HepG2 (cell line): Measurements from ENCODE around the gene SPAG9. TPM values are rescaled to one million over a fixed set of nuclear protein-coding genes. Genes with fewer than 3 reads are reported as not detected.

ENCODE experiments used
- CBX5 ChIP-seq: sonication (generic); formaldehyde crosslinking; IDR thresholded peaks from 2 replicates; pipeline ENCODE4 v1.4.0; 2020; ENCODE audit warnings: missing genetic modification reagents, borderline replicate concordance
- CCDC6 ChIP-seq: sonication (generic); formaldehyde crosslinking; IDR thresholded peaks from 2 replicates; pipeline ENCODE4 v1.8.1; 2022; ENCODE audit warnings: mild to moderate bottlenecking, missing genetic modification reagents, moderate library complexity
- DMAP1 ChIP-seq: IDR thresholded peaks from 2 replicates; pipeline ENCODE4 v1.6.1; 2016
- ERF ChIP-seq: IDR thresholded peaks from 2 replicates; pipeline ENCODE4 v1.6.1; 2018; ENCODE audit warnings: missing biosample characterization, missing genetic modification reagents
- GTF3A ChIP-seq: sonication (generic); formaldehyde crosslinking; conservative IDR thresholded peaks from 2 replicates; pipeline ENCODE4 v1.4.0; 2020; ENCODE audit warnings: mild to moderate bottlenecking, missing genetic modification reagents
- HIVEP1 ChIP-seq: sonication (generic); formaldehyde crosslinking; IDR thresholded peaks from 2 replicates; pipeline ENCODE4 v1.4.0; 2020; ENCODE audit warnings: mild to moderate bottlenecking, missing genetic modification reagents
- HOXA7 ChIP-seq: sonication (generic); formaldehyde crosslinking; IDR thresholded peaks from 2 replicates; pipeline ENCODE4 v1.8.1; 2022; ENCODE audit warnings: mild to moderate bottlenecking, missing genetic modification reagents, moderate library complexity
- MIXL1 ChIP-seq: IDR thresholded peaks from 2 replicates; pipeline ENCODE4 v1.6.1; 2016
- MXD4 ChIP-seq: IDR thresholded peaks from 2 replicates; pipeline ENCODE4 v1.6.1; 2016; ENCODE audit warnings: mild to moderate bottlenecking, missing biosample characterization, missing genetic modification reagents
- PHF5A ChIP-seq: IDR thresholded peaks from one replicate; pipeline ENCODE4 v1.6.1; 2018; ENCODE audit warnings: low read depth, missing genetic modification reagents; ENCODE audit not compliant: unreplicated experiment
- SATB2 ChIP-seq: sonication (generic); formaldehyde crosslinking; IDR thresholded peaks from 2 replicates; pipeline ENCODE4 v1.5.0; 2020; ENCODE audit warnings: missing genetic modification reagents
- SYNCRIP ChIP-seq: fragments of 200-400 bp; formaldehyde crosslinking; IDR thresholded peaks from 2 replicates; pipeline ENCODE4 v1.6.1; 2018; ENCODE audit warnings: mild to moderate bottlenecking, low read depth, low read length; ENCODE audit not compliant: insufficient read depth
- TBX2 ChIP-seq: sonication (generic); formaldehyde crosslinking; IDR thresholded peaks from 2 replicates; pipeline ENCODE4 v1.5.0; 2020; ENCODE audit warnings: missing genetic modification reagents, mild to moderate bottlenecking, borderline replicate concordance
- UBTF ChIP-seq: sonication (generic); formaldehyde crosslinking; IDR thresholded peaks from 2 replicates; pipeline ENCODE4 v1.4.0; 2020; ENCODE audit warnings: mild to moderate bottlenecking, missing genetic modification reagents
- ZNF280D ChIP-seq: sonication (generic); formaldehyde crosslinking; IDR thresholded peaks from 2 replicates; pipeline ENCODE4 v1.5.1; 2020; ENCODE audit warnings: mild to moderate bottlenecking, missing genetic modification reagents
- ZNF512B ChIP-seq: sonication (generic); formaldehyde crosslinking; IDR thresholded peaks from 2 replicates; pipeline ENCODE4 v1.5.1; 2020; ENCODE audit warnings: missing genetic modification reagents, mild to moderate bottlenecking, borderline replicate concordance
- ZNF703 ChIP-seq: sonication (generic); formaldehyde crosslinking; IDR thresholded peaks from 2 replicates; pipeline ENCODE4 v1.5.1; 2020; ENCODE audit warnings: missing genetic modification reagents, mild to moderate bottlenecking, moderate library complexity, borderline replicate concordance
- ZNF761 ChIP-seq: sonication (generic); formaldehyde crosslinking; conservative IDR thresholded peaks from 2 replicates; pipeline ENCODE4 v1.4.0; 2020; ENCODE audit warnings: mild to moderate bottlenecking, missing genetic modification reagents
- ZNF800 ChIP-seq: sonication (generic); formaldehyde crosslinking; IDR thresholded peaks from 2 replicates; pipeline ENCODE4 v1.4.0; 2020; ENCODE audit warnings: missing genetic modification reagents
- polyA plus RNA-seq, 8 experiments: library from polyadenylated mRNA; depleted of rRNA in 3 of 8; stranded (reverse) in 7 of 8; unstranded in 1 of 8; fragments of >200 nt; fragmentation: Illumina TruSeq in 4 of 8; extraction: Trizol in 4 of 8; gene quantifications; 2 replicates each; pipeline versions ENCODE4 v1.2.1 to v1.2.3, GENCODE V29; 2011 to 2016; ENCODE audit warnings: low read depth in 4 of 8, missing spikeins in 1 of 8, mixed read lengths in 1 of 8; ENCODE audit not compliant: insufficient read depth in 1 of 8
- total RNA-seq, 5 experiments: library from RNA; depleted of rRNA; stranded (reverse); fragments of >200 nt; fragmentation: Illumina TruSeq; extraction: Trizol; gene quantifications; 2 replicates each; pipeline ENCODE4 v1.2.3, GENCODE V29; 2016; ENCODE audit warnings: low read depth in 1 of 5

SPAG9 gene
- total and polyA plus RNA-seq, 2 of the 13 experiments (the other 11 are each of a cell fraction or from before 2014, with no cell fraction given): 43.2 to 78.6 TPM

GRCh38 chr17:50919321-50920040, 201.2 kb downstream of the SPAG9 start (continued):
- TF ChIP-seq PHF5A (peak; percentile 34), DMAP1 (CRISPR knock-in tag) (no peak), CBX5 (CRISPR knock-in tag) (no peak), UBTF (CRISPR knock-in tag) (peak; percentile 50; the same call in 1 of the 2 replicates), ZNF761 (CRISPR knock-in tag) (peak; percentile 86; the same call in 1 of the 2 replicates), ZNF800 (CRISPR knock-in tag) (no peak), GTF3A (CRISPR knock-in tag) (no peak), ZNF280D (CRISPR knock-in tag) (no peak), ZNF512B (CRISPR knock-in tag) (no peak), HOXA7 (CRISPR knock-in tag) (no peak), MIXL1 (CRISPR knock-in tag) (no peak), SYNCRIP (no peak), ERF (CRISPR knock-in tag) (peak; percentile 50; the same call in 1 of the 2 replicates), HIVEP1 (peak; percentile 64), SATB2 (no peak), CCDC6 (CRISPR knock-in tag) (no peak), MXD4 (CRISPR knock-in tag) (no peak), TBX2 (CRISPR knock-in tag) (peak; percentile 77), ZNF703 (CRISPR knock-in tag) (no peak)
